ENCODE data around the gene CSRP3.
"Not testable (repeated sequence)": the region's sequence is repeated elsewhere in the genome, so short reads cannot be mapped to it uniquely, and the experiment has no call there.

The CSRP3 gene

GRCh38 chr11:19185036-19185435, 16.7 kb downstream of the CSRP3 start:
- no peak for FAIRE-seq

DNA sequence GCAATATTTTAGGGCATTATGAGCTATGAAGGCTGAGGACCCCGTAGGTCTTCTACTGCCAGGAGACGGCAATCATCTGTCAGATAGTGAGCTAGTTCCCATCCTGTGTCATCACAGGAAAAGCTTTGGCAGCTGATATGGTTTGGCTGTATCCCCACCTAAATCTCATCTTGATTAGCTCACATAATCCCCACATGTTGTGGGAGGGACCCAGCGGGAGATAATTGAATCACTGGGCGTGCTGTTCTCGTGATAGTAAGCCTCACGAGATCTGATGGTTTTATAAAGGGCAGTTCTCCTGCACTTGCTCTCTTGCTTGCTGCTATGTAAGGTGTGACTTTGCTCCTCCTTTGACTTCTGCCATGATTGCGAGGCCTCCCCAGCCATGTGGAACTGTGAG, 18.1 kb downstream of the CSRP3 start:
- no peak for FAIRE-seq

GRCh38 chr11:19181531-19182261, 20.1 kb downstream of the CSRP3 start:
- FAIRE-seq = no peak

DNA sequence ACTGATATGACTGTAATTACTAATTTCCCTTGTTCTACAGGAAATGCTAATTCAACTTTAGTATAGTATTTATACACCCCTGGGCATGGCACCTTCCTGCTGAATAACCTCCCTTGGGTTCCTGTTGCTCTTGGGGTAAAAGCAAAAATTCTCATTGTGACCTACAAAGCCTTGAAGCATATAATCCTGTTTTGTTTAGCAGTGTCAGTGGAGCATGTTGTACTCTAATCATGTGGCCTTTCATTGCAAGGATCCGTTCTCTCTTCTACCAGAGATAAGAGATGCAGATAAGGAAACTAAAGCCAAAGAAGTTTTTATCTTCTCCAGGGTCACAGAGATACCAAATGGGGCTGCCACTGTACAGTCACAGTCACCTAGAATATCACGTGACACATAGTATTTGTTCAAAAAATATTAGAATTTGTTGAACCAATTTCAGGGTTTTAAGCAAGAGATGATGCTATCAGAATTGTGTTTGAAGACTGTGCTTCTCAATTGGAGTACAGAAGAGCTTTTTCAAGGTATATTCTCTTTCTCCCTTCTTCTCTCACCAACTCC, 25.1 kb downstream of the CSRP3 start:
- no peak for FAIRE-seq

DNA sequence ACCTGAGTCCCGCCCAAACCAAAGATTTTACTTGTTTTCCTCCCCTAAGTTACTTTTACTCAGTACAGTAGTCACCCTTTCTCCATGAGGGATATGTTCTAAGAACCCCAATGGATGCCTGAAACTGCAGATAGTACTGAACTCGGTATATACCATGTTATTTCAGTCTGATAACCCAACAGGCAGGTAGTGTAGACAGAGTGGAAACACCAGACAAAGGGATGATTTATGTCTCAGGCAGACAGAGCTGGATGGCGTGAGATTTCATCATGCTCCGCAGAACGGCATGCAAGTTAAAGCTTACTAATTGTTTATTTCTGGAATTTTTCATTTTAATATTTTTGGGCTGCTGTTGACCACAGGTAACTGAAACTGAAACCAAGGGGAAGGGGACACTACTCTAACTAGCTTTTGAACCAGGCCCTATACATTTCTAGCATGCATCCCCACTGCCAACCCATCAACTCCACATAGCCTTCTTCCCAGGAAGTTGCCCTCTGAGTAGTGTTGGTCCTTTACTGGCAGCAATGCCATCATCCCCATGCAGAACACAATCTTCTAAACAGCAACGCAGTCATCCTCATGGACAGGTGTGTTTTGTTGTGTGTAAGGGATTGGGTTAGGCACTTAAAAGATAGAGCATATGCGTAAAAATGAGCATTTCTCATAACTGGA, 27.7 kb downstream of the CSRP3 start:
- no peak for FAIRE-seq

DNA sequence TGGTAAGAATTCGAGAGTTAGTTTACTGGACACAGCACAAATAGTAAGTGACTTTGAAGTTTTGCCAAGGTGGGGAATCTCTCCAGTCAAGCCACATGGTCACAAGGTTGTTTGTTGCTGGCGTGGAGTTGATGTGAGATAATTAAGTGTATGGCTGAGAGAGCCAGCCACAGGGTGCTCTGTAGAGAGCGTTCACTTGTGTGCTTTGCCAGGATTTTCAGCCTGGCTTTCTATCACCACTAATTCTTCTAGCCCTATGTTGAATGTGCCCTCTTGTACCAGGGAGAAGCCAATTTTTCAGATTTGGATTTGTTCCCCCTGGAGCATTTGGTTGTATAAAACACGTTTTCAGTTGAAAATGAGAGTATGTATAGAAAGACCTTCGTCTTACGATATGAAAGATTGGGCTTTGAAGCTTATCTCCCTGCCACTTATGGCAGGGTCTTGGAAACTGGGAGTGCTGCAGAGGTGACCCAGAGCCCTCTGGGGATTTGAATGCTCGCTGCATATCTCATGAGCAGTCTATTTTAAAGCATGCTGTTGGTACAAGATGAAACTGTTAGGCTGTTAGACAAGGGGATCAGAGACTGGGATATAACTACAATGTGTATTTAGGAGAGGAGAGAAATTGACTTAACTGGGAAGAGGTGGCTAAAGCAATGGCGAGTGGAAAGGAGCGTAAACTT, 28.6 kb downstream of the CSRP3 start:
- FAIRE-seq = no peak

DNA sequence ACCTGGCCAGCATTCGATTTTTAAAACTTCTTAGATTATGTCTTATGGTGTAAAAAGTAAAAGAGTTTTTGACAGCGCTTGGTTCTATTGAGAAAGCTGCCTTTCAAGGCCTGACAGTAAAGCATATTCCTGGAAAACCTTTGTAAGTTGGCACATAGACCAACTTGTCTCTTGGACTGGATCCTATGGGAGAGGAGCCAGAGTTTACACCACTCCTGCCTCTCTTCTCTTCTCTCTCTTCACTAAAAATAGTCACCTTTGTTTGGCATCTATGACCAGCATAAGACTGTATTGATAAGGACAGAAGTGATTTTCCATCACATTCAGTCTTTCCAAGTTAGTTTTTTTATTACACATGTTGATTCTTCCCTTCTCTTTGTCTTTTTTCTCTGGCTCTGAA, 33.7 kb downstream of the CSRP3 start:
- FAIRE-seq = no peak

DNA sequence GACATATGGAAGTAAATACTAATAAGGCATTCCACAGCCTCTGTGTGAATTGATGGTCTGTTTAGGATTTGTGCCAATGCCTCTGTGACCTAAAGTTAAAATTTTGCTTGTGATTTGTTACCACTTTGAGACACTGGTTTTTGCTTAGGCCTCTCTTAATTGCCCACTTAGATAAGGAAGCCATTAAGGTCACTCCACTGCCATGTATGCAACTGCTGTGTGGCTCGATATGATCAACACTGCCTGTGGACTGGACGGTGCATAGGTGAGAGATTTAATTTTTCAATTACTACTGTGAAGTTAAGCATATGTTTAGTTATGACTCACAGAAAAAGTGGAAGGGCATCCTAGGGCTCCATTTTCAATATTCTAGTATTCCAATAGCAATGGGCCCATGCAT, 36.9 kb downstream of the CSRP3 start:
- no peak for FAIRE-seq

GRCh38 chr11:19164230-19164855, 37.4 kb downstream of the CSRP3 start:
- no peak for FAIRE-seq

DNA sequence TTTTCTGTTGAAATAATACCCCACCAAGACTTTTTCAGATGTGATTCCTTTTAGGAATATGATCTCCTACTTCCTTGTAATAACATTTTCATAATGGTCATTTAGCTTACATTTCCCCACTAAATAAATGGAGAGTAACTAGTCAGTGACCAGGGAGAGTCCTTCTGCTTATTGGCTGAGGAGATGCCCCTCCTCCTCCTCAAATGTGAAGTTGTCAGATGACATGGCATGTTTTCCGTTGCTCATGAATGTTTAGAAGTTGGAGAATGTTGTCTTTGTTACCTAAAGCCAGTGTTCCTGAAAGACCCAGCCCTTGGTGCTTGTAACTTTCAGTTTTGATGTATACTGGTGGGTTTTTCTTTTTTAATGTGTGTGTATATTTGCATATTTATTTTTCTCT, 38.2 kb downstream of the CSRP3 start:
- no peak for FAIRE-seq

GRCh38 chr11:19162951-19163505, 38.8 kb downstream of the CSRP3 start:
- FAIRE-seq = no peak

DNA sequence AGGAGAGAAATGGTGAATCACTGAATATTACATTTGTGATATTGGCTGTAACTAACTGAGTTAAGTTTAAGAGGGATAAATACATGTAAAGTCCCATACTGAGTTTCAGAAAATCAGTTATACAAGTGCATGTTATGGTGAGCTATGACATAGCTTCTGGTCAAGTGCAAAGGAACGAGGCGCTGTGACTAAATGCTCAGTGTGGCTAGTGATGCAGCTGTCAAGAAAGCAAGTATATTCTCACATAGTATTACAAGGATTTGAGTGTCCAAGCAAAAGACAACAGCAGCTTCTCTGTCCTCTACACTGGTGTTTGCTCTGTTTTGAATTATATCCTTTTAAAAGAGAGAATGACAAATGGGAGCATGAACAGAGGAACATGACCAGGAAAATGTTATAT, 40.1 kb downstream of the CSRP3 start:
- no peak for FAIRE-seq

DNA sequence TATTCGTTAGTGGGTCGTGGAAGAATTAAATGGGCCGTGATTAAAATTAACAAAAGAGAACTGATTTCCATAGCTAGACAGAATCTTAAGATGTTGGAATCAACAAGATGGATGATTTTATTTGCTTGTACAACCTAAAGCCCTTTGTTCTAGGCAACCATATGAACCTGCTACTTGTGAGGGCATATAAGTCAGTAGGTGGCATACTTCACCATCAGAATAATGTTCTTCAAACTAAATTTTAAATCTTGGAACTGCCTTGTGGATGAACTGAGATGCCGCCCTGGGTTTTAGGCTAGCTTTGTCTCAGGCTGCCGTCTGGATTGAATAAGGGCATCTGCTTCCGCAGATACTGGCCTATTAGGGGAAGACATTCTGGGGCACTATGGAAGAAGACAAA, 40.9 kb downstream of the CSRP3 start:
- no peak for FAIRE-seq

DNA sequence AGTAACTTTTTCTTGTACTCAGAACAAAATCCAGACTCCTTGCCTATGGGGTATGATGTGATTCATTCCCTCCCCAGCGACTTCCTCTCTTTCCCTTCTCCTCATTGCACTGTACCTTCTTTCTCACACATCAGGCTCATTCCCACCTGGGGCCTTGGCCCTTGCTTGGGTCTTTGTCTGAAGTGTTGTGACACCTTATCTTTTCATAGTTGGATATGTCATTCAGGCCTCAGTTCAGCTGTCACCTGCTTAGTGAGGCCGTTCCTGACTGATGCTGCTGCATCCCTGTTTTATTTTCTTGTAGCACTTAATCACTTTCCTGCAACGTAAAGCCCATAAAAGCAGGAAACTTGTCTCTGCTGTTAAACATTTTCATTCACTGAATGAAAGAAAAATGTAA, 44.9 kb downstream of the CSRP3 start:
- no peak for FAIRE-seq

GRCh38 chr11:19145319-19145718, 56.5 kb downstream of the CSRP3 start:
- no peak for FAIRE-seq

- not testable (repeated sequence) for FAIRE-seq
Observed at GRCh38 chr11:19136884-19137283, 64.9 kb downstream of the CSRP3 start.

GRCh38 chr11:19134004-19134403, 67.8 kb downstream of the CSRP3 start:
- FAIRE-seq = no peak
